Epidermal melanocyte (primary cell): ENCODE data around the gene GDI2.
"Not testable (repeated sequence)": the region's sequence is repeated elsewhere in the genome, so short reads cannot be mapped to it uniquely, and the experiment has no call there.

Experiments
- DNase-seq: peaks from one replicate; pipeline ENCODE4 v3.0.0; 2011; ENCODE audit warnings: low spot score; ENCODE audit not compliant: insufficient read length

GDI2 gene

GRCh38 chr10:5828725-5829124, 15.5 kb upstream of the GDI2 start:
- no peak for DNase-seq

- no peak for DNase-seq
These were observed 14.6 kb upstream of the GDI2 start for GRCh38 chr10:5827841-5828240.

GRCh38 chr10:5826511-5826910, 13.3 kb upstream of the GDI2 start:
- DNase-seq, result not testable (repeated sequence)

- DNase-seq, result no peak
These were observed 5.7 kb upstream of the GDI2 start for GRCh38 chr10:5818894-5819293.

GRCh38 chr10:5818048-5818331, 4.8 kb upstream of the GDI2 start:
- DNase-seq, result no peak

- no peak for DNase-seq
These were observed 4.3 kb upstream of the GDI2 start for GRCh38 chr10:5817322-5818047.

GRCh38 chr10:5816170-5816569, 2.9 kb upstream of the GDI2 start:
- DNase-seq, result no peak

- no peak for DNase-seq
These were observed 1.2 kb upstream of the GDI2 start for GRCh38 chr10:5814110-5815107.

GRCh38 chr10:5813091-5813340, 218 bp downstream of the GDI2 start:
- DNase-seq, result no peak

- DNase-seq, result no peak
These were observed 747 bp downstream of the GDI2 start for GRCh38 chr10:5812283-5813090.

- no peak for DNase-seq
These were observed 1.8 kb downstream of the GDI2 start for GRCh38 chr10:5811387-5811821.

GRCh38 chr10:5810225-5810624, 3.0 kb downstream of the GDI2 start:
- DNase-seq, result no peak

GRCh38 chr10:5809527-5810154, 3.6 kb downstream of the GDI2 start:
- DNase-seq, result no peak

GRCh38 chr10:5808783-5809392, 4.3 kb downstream of the GDI2 start:
- DNase-seq, result not testable (repeated sequence)

- DNase-seq, result no peak
These were observed 6.5 kb downstream of the GDI2 start for GRCh38 chr10:5806745-5807144.

GRCh38 chr10:5805711-5806110, 7.5 kb downstream of the GDI2 start:
- DNase-seq, result no peak

GRCh38 chr10:5805260-5805659, 8.0 kb downstream of the GDI2 start:
- no peak for DNase-seq

GRCh38 chr10:5804386-5804785, 8.8 kb downstream of the GDI2 start:
- no peak for DNase-seq

- DNase-seq, result no peak
These were observed 12.5 kb downstream of the GDI2 start for GRCh38 chr10:5800782-5801181.

GRCh38 chr10:5794236-5794635, 19.0 kb downstream of the GDI2 start:
- DNase-seq, result no peak

- DNase-seq, result no peak
These were observed 23.6 kb downstream of the GDI2 start for GRCh38 chr10:5789626-5790025.
